ENCODE data around the gene MKX. TPM values are rescaled to one million over a fixed set of nuclear protein-coding genes. Genes with fewer than 3 reads are reported as not detected.

MKX gene
- total and polyA plus RNA-seq, 2 donors from 2014 or later, result 1.3 TPM; not detected in 1

- no peaks in the 10 kb centered on the region for H3K27me3 ChIP-seq (ENCODE audit: control insufficient read depth, insufficient read depth, low read length)
- intact Hi-C loops (cut with DNase I), result no loop called here
- TF ChIP-seq CTCF (IDR thresholded peaks at IDR 0.05; ENCODE audit: borderline replicate concordance, extremely low read depth, insufficient read depth), result no peak
- H3K4me1 ChIP-seq (ENCODE audit: control insufficient read depth in 2 of 3, insufficient read depth in 2 of 3, low read depth in 1 of 3, low read length in 3 of 3), result no peaks in the 10 kb centered on the region
- H3K36me3 ChIP-seq (ENCODE audit: control insufficient read depth in 2 of 3, insufficient read depth in 3 of 3, low read length in 3 of 3), result no peaks in the 10 kb centered on the region
- FAIRE-seq (no peak), DNase-seq (no peak)
- no peak overlapping the region for H3K27ac ChIP-seq (ENCODE audit: low read depth in 2 of 2, low read length in 2 of 2)
- H3K9me3 ChIP-seq (ENCODE audit: control insufficient read depth in 2 of 3, insufficient read depth in 1 of 3, low read length in 3 of 3), result no peaks in the 10 kb centered on the region
- H3K4me3 ChIP-seq (ENCODE audit: low read length in 3 of 3), result no peak overlapping the region
- no peak overlapping the region for H3K9ac ChIP-seq (ENCODE audit: low read length in 3 of 3)
Observed at GRCh38 chr10:27771231-27771630, 25.6 kb upstream of the MKX start.

- H3K27me3 ChIP-seq (ENCODE audit: control insufficient read depth, insufficient read depth, low read length), result no peaks in the 10 kb centered on the region
- no peaks in the 10 kb centered on the region for H3K4me1 ChIP-seq (ENCODE audit: control insufficient read depth in 2 of 3, insufficient read depth in 2 of 3, low read depth in 1 of 3, low read length in 3 of 3)
- no peak overlapping the region for H3K27ac ChIP-seq (ENCODE audit: low read depth in 2 of 2, low read length in 2 of 2)
- H3K9ac ChIP-seq (ENCODE audit: low read length in 3 of 3), result no peak overlapping the region
- no peaks in the 10 kb centered on the region for H3K9me3 ChIP-seq (ENCODE audit: control insufficient read depth in 2 of 3, insufficient read depth in 1 of 3, low read length in 3 of 3)
- intact Hi-C loops (cut with DNase I), result no loop called here
- DNase-seq (no peak), FAIRE-seq (no peak)
- no peaks in the 10 kb centered on the region for H3K36me3 ChIP-seq (ENCODE audit: control insufficient read depth in 2 of 3, insufficient read depth in 3 of 3, low read length in 3 of 3)
- no peak overlapping the region for H3K4me3 ChIP-seq (ENCODE audit: low read length in 3 of 3)
- no peak for TF ChIP-seq CTCF (IDR thresholded peaks at IDR 0.05; ENCODE audit: borderline replicate concordance, extremely low read depth, insufficient read depth)
Observed at GRCh38 chr10:27770181-27770580, 24.6 kb upstream of the MKX start.

- no peak for DNase-seq
- H3K9me3 ChIP-seq (ENCODE audit: control insufficient read depth in 2 of 3, insufficient read depth in 1 of 3, low read length in 3 of 3), result no peaks in the 10 kb centered on the region
- H3K4me1 ChIP-seq (ENCODE audit: control insufficient read depth in 2 of 3, insufficient read depth in 2 of 3, low read depth in 1 of 3, low read length in 3 of 3), result no peaks in the 10 kb centered on the region
- no peaks in the 10 kb centered on the region for H3K36me3 ChIP-seq (ENCODE audit: control insufficient read depth in 2 of 3, insufficient read depth in 3 of 3, low read length in 3 of 3)
- intact Hi-C loops (cut with DNase I), result no loop called here
- TF ChIP-seq CTCF (IDR thresholded peaks at IDR 0.05; ENCODE audit: borderline replicate concordance, extremely low read depth, insufficient read depth), result no peak
- H3K4me3 ChIP-seq (ENCODE audit: low read length in 3 of 3), result no peak overlapping the region
- H3K9ac ChIP-seq (ENCODE audit: low read length in 3 of 3), result no peak overlapping the region
- H3K27me3 ChIP-seq (ENCODE audit: control insufficient read depth, insufficient read depth, low read length), result no peaks in the 10 kb centered on the region
- no peak overlapping the region for H3K27ac ChIP-seq (ENCODE audit: low read depth in 2 of 2, low read length in 2 of 2)
- FAIRE-seq, result no peak
Observed at GRCh38 chr10:27760867-27761266, 15.2 kb upstream of the MKX start.
